ENCODE data around the gene SGPP1.

- TF ChIP-seq ZNF114 (tag by site-specific recombination; IDR thresholded peaks at IDR 0.05) (no peak), ZNF24 (tag by site-specific recombination; IDR thresholded peaks at IDR 0.05) (no peak), CTCF (tag by site-specific recombination; IDR thresholded peaks at IDR 0.05) (no peak), ZNF785 (tag by site-specific recombination; IDR thresholded peaks at IDR 0.05) (no peak), ZNF146 (tag by site-specific recombination; IDR thresholded peaks at IDR 0.05) (no peak), ZBTB10 (tag by site-specific recombination; IDR thresholded peaks at IDR 0.05) (no peak), ZBTB20 (tag by site-specific recombination; IDR thresholded peaks at IDR 0.05) (no peak)
Measured at GRCh38 chr14:63689132-63689531, 38.7 kb downstream of the SGPP1 start.

Data from HEK293 (cell line).